Activated CD4-positive, alpha-beta T cell treated with anti-CD3 and anti-CD28 coated beads, Interleukin-2, amount 10 ng/mL, durations not matched to agents 7 days and 5 days (primary cell): Measurements from ENCODE around the gene FGF23. TPM values are rescaled to one million over a fixed set of nuclear protein-coding genes. Genes with fewer than 3 reads are reported as not detected.

Source experiments
- CTCF ChIA-PET: fragments of 350-600 bp; sonication (Branson Sonifier 250); formaldehyde crosslinking; loops from one replicate; lab custom pipeline; 2021; ENCODE audit warnings: antibody characterized with exemption; lab: Charles Lee
- POLR2A ChIA-PET: fragments of 350-600 bp; sonication (Branson Sonifier 250); formaldehyde crosslinking; loops from one replicate; lab custom pipeline; 2021; ENCODE audit warnings: antibody characterized with exemption; lab: Charles Lee
- DNase-seq: peaks from one replicate; pipeline ENCODE4 v3.0.0-alpha.2; 2020
- H3K27ac Mint-ChIP-seq: one replicate; pipeline ENCODE4 v1.8.0; 2021; ENCODE audit warnings: mild to moderate bottlenecking, moderate library complexity, mixed read lengths
- H3K27me3 Mint-ChIP-seq: one replicate; pipeline ENCODE4 v1.8.0; 2021; ENCODE audit warnings: mixed read lengths
- H3K36me3 Mint-ChIP-seq: one replicate; pipeline ENCODE4 v1.8.0; 2021; ENCODE audit warnings: low read depth, mixed read lengths
- H3K4me1 Mint-ChIP-seq: one replicate; pipeline ENCODE4 v1.8.0; 2021; ENCODE audit warnings: mixed read lengths
- H3K4me3 Mint-ChIP-seq: one replicate; pipeline ENCODE4 v1.8.0; 2021; ENCODE audit warnings: mild to moderate bottlenecking, moderate library complexity, mixed read lengths
- H3K9me3 Mint-ChIP-seq: one replicate; pipeline ENCODE4 v1.8.0; 2021; ENCODE audit warnings: mixed read lengths
- total RNA-seq, 2 experiments: library from RNA; stranded (reverse); gene quantifications; one replicate each; pipeline ENCODE4 v1.2.3, GENCODE V29; 2021

The FGF23 gene
- not detected for total RNA-seq

GRCh38 chr12:4379405-4379804, at the start of gene FGF23:
Gene FGF23, minus strand, starts transcription at chr12:4379712. Its CDS starts 130 bp downstream, at chr12:4379582.
- Mint-ChIP-seq H3K4me3 (no peak within 1 kb of the TSS), H3K27ac (no peak within 1 kb of the TSS), H3K9me3 (no peaks in the 10 kb centered on the region), H3K4me1 (no peaks in the 10 kb centered on the region), H3K27me3 (peaks cover 42% of the 10 kb centered on the region), H3K36me3 (no peaks in the 10 kb centered on the region)
- no peak for DNase-seq
- ChIA-PET POLR2A (no interaction called here), CTCF (interaction anchor here (1.4 kb wide), 1 partner anchor 13 kb away, joined by 3 read pairs; no protein-coding TSS in a partner anchor)

GRCh38 chr12:4424422-4424821, 44.9 kb upstream of the FGF23 start:
- CTCF ChIA-PET: interaction anchor here (0.6 kb wide), 1 partner anchor 1911 kb away, joined by 4 read pairs; no protein-coding TSS in a partner anchor

GRCh38 chr12:4423528-4424195, 44.1 kb upstream of the FGF23 start:
- Mint-ChIP-seq H3K4me1 (peaks cover 5% of the 10 kb centered on the region), H3K27ac (no peak overlapping the region), H3K9me3 (no peaks in the 10 kb centered on the region), H3K4me3 (no peak overlapping the region), H3K27me3 (peaks cover 4% of the 10 kb centered on the region), H3K36me3 (no peaks in the 10 kb centered on the region)
- DNase-seq: no peak
- ChIA-PET CTCF (interaction anchor here (0.6 to 1.6 kb wide), 2 partner anchors 18 to 1912 kb away, joined by 4 read pairs; no protein-coding TSS in a partner anchor), POLR2A (no interaction called here)

More at GRCh38 chr12:4424422-4424821, 44.9 kb upstream of the FGF23 start:
- POLR2A ChIA-PET: no interaction called here
- no peaks in the 10 kb centered on the region for H3K27me3 Mint-ChIP-seq
- H3K27ac Mint-ChIP-seq: no peak overlapping the region
- no peak for DNase-seq
- no peak overlapping the region for H3K4me3 Mint-ChIP-seq
- peaks cover 3% of the 10 kb centered on the region for H3K4me1 Mint-ChIP-seq
- H3K9me3 Mint-ChIP-seq: no peaks in the 10 kb centered on the region
- no peaks in the 10 kb centered on the region for H3K36me3 Mint-ChIP-seq

- H3K9me3 Mint-ChIP-seq: no peaks in the 10 kb centered on the region
- DNase-seq: no peak
- ChIA-PET CTCF (interaction anchor here (1.2 to 1.6 kb wide), 2 partner anchors 17 to 38 kb away, joined by 3 to 4 read pairs; no protein-coding TSS in a partner anchor), POLR2A (no interaction called here)
- no peak overlapping the region for H3K4me3 Mint-ChIP-seq
- H3K36me3 Mint-ChIP-seq: no peaks in the 10 kb centered on the region
- peaks cover 5% of the 10 kb centered on the region for H3K4me1 Mint-ChIP-seq
- H3K27me3 Mint-ChIP-seq: peaks cover 5% of the 10 kb centered on the region
- no peak overlapping the region for H3K27ac Mint-ChIP-seq
Observed at GRCh38 chr12:4422985-4423384, 43.5 kb upstream of the FGF23 start.

GRCh38 chr12:4421590-4422031, 42.1 kb upstream of the FGF23 start:
- H3K27ac Mint-ChIP-seq: no peak overlapping the region
- no peaks in the 10 kb centered on the region for H3K9me3 Mint-ChIP-seq
- POLR2A ChIA-PET: no interaction called here
- no peak overlapping the region for H3K4me3 Mint-ChIP-seq
- peaks cover 5% of the 10 kb centered on the region for H3K4me1 Mint-ChIP-seq
- peaks cover 7% of the 10 kb centered on the region for H3K27me3 Mint-ChIP-seq
- no peaks in the 10 kb centered on the region for H3K36me3 Mint-ChIP-seq
- DNase-seq: peak; percentile 39
- CTCF ChIA-PET: interaction anchor here (0.5 kb wide), 1 partner anchor 115 kb away, joined by 6 read pairs; no protein-coding TSS in a partner anchor

- H3K36me3 Mint-ChIP-seq: no peaks in the 10 kb centered on the region
- no peak for DNase-seq
Observed at GRCh38 chr12:4420138-4420670, 40.7 kb upstream of the FGF23 start.

GRCh38 chr12:4418913-4419312, 39.4 kb upstream of the FGF23 start:
- Mint-ChIP-seq H3K36me3 (no peaks in the 10 kb centered on the region), H3K9me3 (no peaks in the 10 kb centered on the region), H3K4me3 (no peak overlapping the region), H3K27ac (no peak overlapping the region), H3K4me1 (peaks cover 22% of the 10 kb centered on the region), H3K27me3 (peaks cover 12% of the 10 kb centered on the region)
- no peak for DNase-seq
- ChIA-PET CTCF (no interaction called here), POLR2A (no interaction called here)

More at GRCh38 chr12:4420138-4420670, 40.7 kb upstream of the FGF23 start:
- ChIA-PET POLR2A (no interaction called here), CTCF (no interaction called here)
- H3K9me3 Mint-ChIP-seq: no peaks in the 10 kb centered on the region
- no peak overlapping the region for H3K27ac Mint-ChIP-seq
- H3K4me3 Mint-ChIP-seq: no peak overlapping the region
- H3K27me3 Mint-ChIP-seq: peaks cover 12% of the 10 kb centered on the region
- peaks cover 10% of the 10 kb centered on the region for H3K4me1 Mint-ChIP-seq

- no peaks in the 10 kb centered on the region for H3K36me3 Mint-ChIP-seq
- H3K9me3 Mint-ChIP-seq: no peaks in the 10 kb centered on the region
- ChIA-PET POLR2A (no interaction called here), CTCF (interaction anchor here (0.7 kb wide), 1 partner anchor 102 kb away, joined by 3 read pairs; no protein-coding TSS in a partner anchor)
- peaks cover 23% of the 10 kb centered on the region for H3K4me1 Mint-ChIP-seq
- no peak overlapping the region for H3K4me3 Mint-ChIP-seq
- H3K27me3 Mint-ChIP-seq: peaks cover 17% of the 10 kb centered on the region
- H3K27ac Mint-ChIP-seq: no peak overlapping the region
- DNase-seq: no peak
Observed at GRCh38 chr12:4417936-4418335, 38.4 kb upstream of the FGF23 start.

- CTCF ChIA-PET: interaction anchor here (0.7 kb wide), 1 partner anchor 103 kb away, joined by 3 read pairs; no protein-coding TSS in a partner anchor
- Mint-ChIP-seq H3K27ac (no peak overlapping the region), H3K9me3 (no peaks in the 10 kb centered on the region), H3K4me1 (peaks cover 23% of the 10 kb centered on the region), H3K4me3 (no peak overlapping the region), H3K27me3 (peaks cover 17% of the 10 kb centered on the region), H3K36me3 (no peaks in the 10 kb centered on the region)
- no peak for DNase-seq
- POLR2A ChIA-PET: no interaction called here
Observed at GRCh38 chr12:4417455-4417854, 37.9 kb upstream of the FGF23 start.

GRCh38 chr12:4416276-4416675, 36.8 kb upstream of the FGF23 start:
- peaks cover 25% of the 10 kb centered on the region for H3K27me3 Mint-ChIP-seq
- H3K4me3 Mint-ChIP-seq: no peak overlapping the region
- no peaks in the 10 kb centered on the region for H3K9me3 Mint-ChIP-seq
- H3K27ac Mint-ChIP-seq: no peak overlapping the region
- H3K4me1 Mint-ChIP-seq: peaks cover 23% of the 10 kb centered on the region
- ChIA-PET CTCF (interaction anchor here (2.3 kb wide), 1 partner anchor 11 kb away, joined by 10 read pairs; no protein-coding TSS in a partner anchor), POLR2A (interaction anchor here (1.2 kb wide), 1 partner anchor 13 kb away, joined by 4 read pairs; no protein-coding TSS in a partner anchor)
- no peaks in the 10 kb centered on the region for H3K36me3 Mint-ChIP-seq
- DNase-seq: no peak

- Mint-ChIP-seq H3K4me3 (no peak overlapping the region), H3K27me3 (peaks cover 21% of the 10 kb centered on the region), H3K9me3 (no peaks in the 10 kb centered on the region), H3K4me1 (peaks cover 22% of the 10 kb centered on the region), H3K27ac (no peak overlapping the region), H3K36me3 (no peaks in the 10 kb centered on the region)
- ChIA-PET POLR2A (interaction anchor here (0.6 kb wide), 1 partner anchor 113 kb away, joined by 3 read pairs; no protein-coding TSS in a partner anchor), CTCF (interaction anchor here (1.0 to 1.1 kb wide), 2 partner anchors 15 to 30 kb away, joined by 3 read pairs; no protein-coding TSS in a partner anchor)
- no peak for DNase-seq
Observed at GRCh38 chr12:4412465-4412864, 33.0 kb upstream of the FGF23 start.

- CTCF ChIA-PET: interaction anchor here (1.0 to 1.1 kb wide), 2 partner anchors 15 to 30 kb away, joined by 3 read pairs; no protein-coding TSS in a partner anchor
- H3K4me1 Mint-ChIP-seq: peaks cover 22% of the 10 kb centered on the region
- no peak overlapping the region for H3K4me3 Mint-ChIP-seq
- H3K27ac Mint-ChIP-seq: no peak overlapping the region
- no peak for DNase-seq
- peaks cover 21% of the 10 kb centered on the region for H3K27me3 Mint-ChIP-seq
- no peaks in the 10 kb centered on the region for H3K9me3 Mint-ChIP-seq
- POLR2A ChIA-PET: interaction anchor here (0.6 kb wide), 1 partner anchor 113 kb away, joined by 3 read pairs; no protein-coding TSS in a partner anchor
- H3K36me3 Mint-ChIP-seq: no peaks in the 10 kb centered on the region
Observed at GRCh38 chr12:4412056-4412455, 32.5 kb upstream of the FGF23 start.
